Adipocyte (in vitro differentiated cells): ENCODE results near the gene PLAC8.
A peak's percentile ranks its signal among the peaks of the same experiment; 100 is the strongest.
"Not testable (repeated sequence)": the region's sequence is repeated elsewhere in the genome, so short reads cannot be mapped to it uniquely, and the experiment has no call there.

ENCODE experiments used
- DNase-seq: peaks from one replicate; pipeline ENCODE4 v3.0.0-alpha.2; 2015; ENCODE audit warnings: low read depth
- H3K27me3 ChIP-seq: replicated peaks from 2 replicates; pipeline ENCODE4 v1.7.0; 2013; ENCODE audit warnings: mild to moderate bottlenecking, low read length, moderate library complexity; ENCODE audit not compliant: control insufficient read depth, insufficient read depth
- H3K36me3 ChIP-seq: 2 replicates; pipeline ENCODE4 v1.7.0; 2013; ENCODE audit warnings: low read length, mild to moderate bottlenecking, moderate library complexity; ENCODE audit not compliant: control insufficient read depth, insufficient read depth, severe bottlenecking
- H3K4me1 ChIP-seq: 2 replicates; pipeline ENCODE4 v1.7.0; 2013; ENCODE audit warnings: mild to moderate bottlenecking, low read length, moderate library complexity; ENCODE audit not compliant: control insufficient read depth, insufficient read depth
- H3K4me3 ChIP-seq: 2 replicates; pipeline ENCODE4 v1.7.0; 2013; ENCODE audit warnings: mild to moderate bottlenecking, low read length, moderate library complexity
- H3K9ac ChIP-seq: 2 replicates; pipeline ENCODE4 v1.7.0; 2013; ENCODE audit warnings: mild to moderate bottlenecking, low read length, moderate library complexity
- H3K9me3 ChIP-seq: 2 replicates; pipeline ENCODE4 v1.7.0; 2013; ENCODE audit warnings: mild to moderate bottlenecking, low read length, moderate library complexity; ENCODE audit not compliant: control insufficient read depth

The PLAC8 gene, protein sequence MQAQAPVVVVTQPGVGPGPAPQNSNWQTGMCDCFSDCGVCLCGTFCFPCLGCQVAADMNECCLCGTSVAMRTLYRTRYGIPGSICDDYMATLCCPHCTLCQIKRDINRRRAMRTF

GRCh38 chr4:83114576-83114975 is at the start of gene PLAC8:
TSS of gene PLAC8 (minus strand) at chr4:83114729. CDS start at chr4:83107921, 6,808 bp downstream.
- no peaks in the 10 kb centered on the region for H3K36me3 ChIP-seq

GRCh38 chr4:83153417-83153816 is 38.9 kb upstream of the PLAC8 start:
- peaks cover 9% of the 10 kb centered on the region for H3K9me3 ChIP-seq
- DNase-seq: no peak
- peaks cover 15% of the 10 kb centered on the region for H3K27me3 ChIP-seq
- H3K4me1 ChIP-seq: peaks cover 4% of the 10 kb centered on the region
- H3K4me3 ChIP-seq: no peak overlapping the region
- no peaks in the 10 kb centered on the region for H3K36me3 ChIP-seq
- H3K9ac ChIP-seq: no peak overlapping the region

More at GRCh38 chr4:83114576-83114975, at the start of gene PLAC8:
- peaks cover 16% of the 10 kb centered on the region for H3K4me1 ChIP-seq
- no peaks in the 10 kb centered on the region for H3K27me3 ChIP-seq
- DNase-seq: no peak
- no peaks in the 10 kb centered on the region for H3K9me3 ChIP-seq
- peak within 1 kb of the TSS; percentile 44 for H3K9ac ChIP-seq
- no peak within 1 kb of the TSS for H3K4me3 ChIP-seq

- Histone ChIP-seq H3K36me3 (no peaks in the 10 kb centered on the region), H3K9ac (no peak overlapping the region), H3K4me3 (no peak overlapping the region), H3K27me3 (peaks cover 21% of the 10 kb centered on the region), H3K4me1 (peaks cover 4% of the 10 kb centered on the region), H3K9me3 (peaks cover 9% of the 10 kb centered on the region)
- DNase-seq: no peak
These were observed 38.2 kb upstream of the PLAC8 start for GRCh38 chr4:83152746-83153145.

DNA sequence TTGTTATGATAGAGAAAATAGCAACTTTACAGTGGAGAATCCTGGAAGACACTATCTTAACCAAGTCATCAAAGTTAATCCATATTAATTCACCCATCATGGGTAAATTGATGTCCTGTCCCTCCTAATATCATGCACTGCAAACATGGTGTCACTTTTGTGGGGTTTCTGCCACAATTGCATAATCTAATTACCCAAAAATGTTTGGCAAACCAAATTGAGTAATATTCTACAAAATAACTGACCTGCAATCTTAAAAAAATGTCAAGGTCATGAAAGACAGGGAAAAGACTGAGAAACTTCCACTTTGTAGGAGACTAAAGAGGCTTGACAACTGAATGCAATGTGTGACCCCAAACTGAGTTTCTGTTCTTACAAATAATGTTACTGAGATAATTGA is 37.1 kb upstream of the PLAC8 start:
- Histone ChIP-seq H3K27me3 (peaks cover 23% of the 10 kb centered on the region), H3K9me3 (peaks cover 6% of the 10 kb centered on the region)

GRCh38 chr4:83150653-83151330 is 36.3 kb upstream of the PLAC8 start:
- H3K4me1 ChIP-seq: peaks cover 4% of the 10 kb centered on the region
- no peaks in the 10 kb centered on the region for H3K9me3 ChIP-seq
- no peaks in the 10 kb centered on the region for H3K36me3 ChIP-seq
- no peak for DNase-seq
- H3K27me3 ChIP-seq: peaks cover 21% of the 10 kb centered on the region
- no peak overlapping the region for H3K9ac ChIP-seq
- no peak overlapping the region for H3K4me3 ChIP-seq

More for the DNA sequence above, 37.1 kb upstream of the PLAC8 start:
- peaks cover 4% of the 10 kb centered on the region for H3K4me1 ChIP-seq
- H3K36me3 ChIP-seq: no peaks in the 10 kb centered on the region
- H3K4me3 ChIP-seq: no peak overlapping the region
- H3K9ac ChIP-seq: no peak overlapping the region
- no peak for DNase-seq

DNA sequence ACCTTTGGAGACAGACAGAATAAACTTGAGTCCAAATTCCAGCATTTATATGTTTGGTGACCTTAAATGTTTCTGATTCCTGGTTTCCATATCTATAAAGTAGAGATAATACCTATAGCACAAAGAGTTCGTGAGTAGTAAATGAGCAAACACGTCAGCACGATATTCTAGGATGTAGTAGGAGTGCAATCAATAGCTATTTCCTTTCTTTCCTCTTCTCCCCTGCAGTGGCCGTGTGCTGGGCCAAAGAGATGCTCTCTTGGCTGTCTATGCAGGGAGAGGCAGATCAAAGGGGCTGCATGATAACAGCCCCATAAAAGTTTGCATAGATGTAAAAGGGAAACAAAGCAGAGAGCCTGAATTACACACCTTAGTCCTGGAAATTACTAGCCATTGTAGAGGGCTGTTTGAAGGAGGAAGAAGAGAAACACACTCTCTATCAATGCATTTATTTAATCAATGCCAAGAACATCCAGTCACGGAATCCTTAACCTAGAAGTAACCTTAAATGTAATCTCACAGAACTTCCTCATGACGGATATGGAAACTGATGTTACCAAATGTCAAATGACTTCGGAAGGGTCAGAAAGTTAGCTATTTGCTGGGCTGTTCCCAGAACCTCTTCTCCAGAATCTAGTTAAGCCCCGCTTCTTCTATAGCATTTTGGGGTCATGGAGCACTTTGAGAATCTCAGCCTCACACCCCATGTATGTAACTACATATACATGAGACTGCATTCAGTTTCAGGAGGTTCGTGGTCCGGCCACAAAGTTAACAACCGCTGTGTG is 35.5 kb upstream of the PLAC8 start:
- no peak for DNase-seq
- Histone ChIP-seq H3K9ac (no peak overlapping the region), H3K36me3 (no peaks in the 10 kb centered on the region), H3K9me3 (no peaks in the 10 kb centered on the region), H3K27me3 (peaks cover 21% of the 10 kb centered on the region), H3K4me1 (peaks cover 4% of the 10 kb centered on the region), H3K4me3 (no peak overlapping the region)

GRCh38 chr4:83146841-83147240 is 32.3 kb upstream of the PLAC8 start:
- no peaks in the 10 kb centered on the region for H3K9me3 ChIP-seq
- no peaks in the 10 kb centered on the region for H3K36me3 ChIP-seq
- DNase-seq: no peak
- no peak overlapping the region for H3K4me3 ChIP-seq
- peaks cover 2% of the 10 kb centered on the region for H3K4me1 ChIP-seq
- H3K27me3 ChIP-seq: peaks cover 21% of the 10 kb centered on the region
- H3K9ac ChIP-seq: no peak overlapping the region

DNA sequence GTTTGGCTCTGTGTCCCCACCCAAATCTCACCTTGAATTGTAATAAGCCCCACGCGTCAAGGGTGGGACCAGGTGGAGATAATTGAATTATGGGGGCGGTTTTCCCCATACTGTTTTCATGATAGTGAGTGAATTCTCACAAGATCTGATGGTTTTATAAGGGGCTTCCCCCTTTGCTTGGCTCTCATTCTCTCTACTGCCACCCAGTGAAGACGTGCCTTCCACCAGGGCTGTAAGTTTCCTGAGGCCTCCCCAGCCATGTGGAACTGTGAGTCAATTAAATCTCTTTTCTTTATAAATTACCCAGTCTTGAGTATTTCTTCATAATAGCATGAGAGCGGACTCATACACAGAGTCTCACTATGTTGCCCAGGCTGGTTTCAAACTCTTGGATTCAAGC is 31.2 kb upstream of the PLAC8 start:
- peaks cover 21% of the 10 kb centered on the region for H3K27me3 ChIP-seq
- DNase-seq, H3K9me3 ChIP-seq, H3K4me3 ChIP-seq, H3K9ac ChIP-seq, H3K36me3 ChIP-seq, H3K4me1 ChIP-seq: not testable (repeated sequence)

- Histone ChIP-seq H3K9me3 (peaks cover 17% of the 10 kb centered on the region), H3K4me1 (no peaks in the 10 kb centered on the region), H3K4me3 (no peak overlapping the region), H3K9ac (no peak overlapping the region), H3K27me3 (no peaks in the 10 kb centered on the region), H3K36me3 (no peaks in the 10 kb centered on the region)
- no peak for DNase-seq
These were observed 25.1 kb upstream of the PLAC8 start for GRCh38 chr4:83139514-83140156.

GRCh38 chr4:83138946-83139345 is 24.4 kb upstream of the PLAC8 start:
- Histone ChIP-seq H3K27me3 (no peaks in the 10 kb centered on the region), H3K4me3 (no peak overlapping the region), H3K4me1 (no peaks in the 10 kb centered on the region), H3K9me3 (peaks cover 17% of the 10 kb centered on the region), H3K9ac (no peak overlapping the region), H3K36me3 (no peaks in the 10 kb centered on the region)
- DNase-seq: no peak

- H3K36me3 ChIP-seq: no peaks in the 10 kb centered on the region
- no peak overlapping the region for H3K9ac ChIP-seq
- H3K4me1 ChIP-seq: peaks cover 4% of the 10 kb centered on the region
- no peak overlapping the region for H3K4me3 ChIP-seq
- no peaks in the 10 kb centered on the region for H3K9me3 ChIP-seq
- DNase-seq: no peak
- no peaks in the 10 kb centered on the region for H3K27me3 ChIP-seq
These were observed 17.5 kb upstream of the PLAC8 start for GRCh38 chr4:83132065-83132464.
